ENCODE data around the gene HOXB1. TPM values are rescaled to one million over a fixed set of nuclear protein-coding genes. Genes with fewer than 3 reads are reported as not detected.

The HOXB1 gene
- polyA plus RNA-seq, 1 of the 3 experiments (the other 2 are of a cell fraction) = not detected

GRCh38 chr17:48486557-48486956 lies 44.3 kb downstream of the HOXB1 start (continued):
- TF ChIP-seq ELF1 (IDR thresholded peaks at IDR 0.05) (no peak), SMC3 (IDR thresholded peaks at IDR 0.05; ENCODE audit: low read depth, low read length) (no peak; the same call in 1 of the 2 replicates), FOXJ3 (CRISPR knock-in tag; IDR thresholded peaks at IDR 0.05) (no peak), GABPA (IDR thresholded peaks at IDR 0.05; ENCODE audit: low read depth) (no peak), RAD21 (IDR thresholded peaks at IDR 0.05; ENCODE audit: low read length) (no peak), TAF1 (IDR thresholded peaks at IDR 0.05; ENCODE audit: borderline replicate concordance, low read depth, low read length) (peak; percentile 29; the same call in 1 of the 2 replicates), JUND (IDR thresholded peaks at IDR 0.05) (peak; percentile 39), ZBTB33 (IDR thresholded peaks at IDR 0.05; ENCODE audit: borderline replicate concordance, low read depth) (no peak), CHD2 (IDR thresholded peaks at IDR 0.05; ENCODE audit: low read length, partially characterized antibody) (no peak), FOXM1 (IDR thresholded peaks at IDR 0.05; ENCODE audit: low read depth) (no peak), NFIC (IDR thresholded peaks at IDR 0.05; ENCODE audit: borderline replicate concordance) (peak; percentile 47; the same call in 1 of the 2 replicates), YY1 (IDR thresholded peaks at IDR 0.05; ENCODE audit: low read depth) (0 out of 2 replicates have a peak, but pooled peaks have one; percentile 44), MAX (IDR thresholded peaks at IDR 0.05; ENCODE audit: low read depth) (peak; percentile 64), RFX5 (IDR thresholded peaks at IDR 0.05; ENCODE audit: low read length) (no peak), EZH2phosphoT487 (IDR thresholded peaks at IDR 0.05; ENCODE audit: borderline replicate concordance, low read depth) (no peak)
- TF ChIP-seq, protein P1, sequence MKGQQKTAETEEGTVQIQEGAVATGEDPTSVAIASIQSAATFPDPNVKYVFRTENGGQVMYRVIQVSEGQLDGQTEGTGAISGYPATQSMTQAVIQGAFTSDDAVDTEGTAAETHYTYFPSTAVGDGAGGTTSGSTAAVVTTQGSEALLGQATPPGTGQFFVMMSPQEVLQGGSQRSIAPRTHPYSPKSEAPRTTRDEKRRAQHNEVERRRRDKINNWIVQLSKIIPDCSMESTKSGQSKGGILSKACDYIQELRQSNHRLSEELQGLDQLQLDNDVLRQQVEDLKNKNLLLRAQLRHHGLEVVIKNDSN (IDR thresholded peaks at IDR 0.05; ENCODE audit: borderline replicate concordance, low read depth) = peak; percentile 74; the same call in 1 of the 2 replicates
- TF ChIP-seq, protein P2, sequence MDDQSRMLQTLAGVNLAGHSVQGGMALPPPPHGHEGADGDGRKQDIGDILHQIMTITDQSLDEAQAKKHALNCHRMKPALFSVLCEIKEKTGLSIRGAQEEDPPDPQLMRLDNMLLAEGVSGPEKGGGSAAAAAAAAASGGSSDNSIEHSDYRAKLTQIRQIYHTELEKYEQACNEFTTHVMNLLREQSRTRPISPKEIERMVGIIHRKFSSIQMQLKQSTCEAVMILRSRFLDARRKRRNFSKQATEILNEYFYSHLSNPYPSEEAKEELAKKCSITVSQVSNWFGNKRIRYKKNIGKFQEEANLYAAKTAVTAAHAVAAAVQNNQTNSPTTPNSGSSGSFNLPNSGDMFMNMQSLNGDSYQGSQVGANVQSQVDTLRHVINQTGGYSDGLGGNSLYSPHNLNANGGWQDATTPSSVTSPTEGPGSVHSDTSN (IDR thresholded peaks at IDR 0.05) = peak; percentile 50

- TF ChIP-seq RFX5 (IDR thresholded peaks at IDR 0.05; ENCODE audit: low read length) (no peak), JUND (IDR thresholded peaks at IDR 0.05) (peak; percentile 67), TCF12 (IDR thresholded peaks at IDR 0.05) (peak; percentile 39; the same call in 1 of the 2 replicates), FOSL2 (IDR thresholded peaks at IDR 0.05; ENCODE audit: borderline replicate concordance, low read depth) (peak; percentile 69)
- TF ChIP-seq, protein P2 (IDR thresholded peaks at IDR 0.05) = peak; percentile 50; the same call in 1 of the 2 replicates
- DNase-seq = no peak
- no peaks in the 10 kb centered on the region for H3K36me3 ChIP-seq (replicated peaks in 1 of 2; ENCODE audit: control insufficient read depth in 1 of 2, insufficient read depth in 2 of 2, low read length in 1 of 2)
- H3K4me1 ChIP-seq (ENCODE audit: control insufficient read depth in 1 of 2, insufficient read depth in 2 of 2, low read depth in 1 of 2, low read length in 1 of 2) = peaks cover 0 to 33% of the 10 kb centered on the region in 2 experiments; a peak in 2 of 4 replicates
- WGBS (ENCODE audit: low lambda C conversion rate) = 25% methylated on average over 2 of the region's 2 CpGs
- H3K9ac ChIP-seq = peak overlapping the region; percentile 68; the same call in 1 of the 2 replicates
- H3K27ac ChIP-seq (ENCODE audit: low read depth in 2 of 2, low read length in 1 of 2) = peak overlapping the region in 1 of 2 experiments; percentile 89; a peak in 2 of 4 replicates
- CTCF ChIA-PET = no interaction called here
- no peaks in the 10 kb centered on the region for H3K79me2 ChIP-seq (ENCODE audit: insufficient read depth)
- no peaks in the 10 kb centered on the region for H3K9me3 ChIP-seq
- no peaks in the 10 kb centered on the region for H3K9me2 ChIP-seq
- no peaks in the 10 kb centered on the region for H4K20me1 ChIP-seq (ENCODE audit: insufficient read depth)
- POLR2A ChIA-PET = interaction anchor here (0.6 kb wide), 2 partner anchors 99 to 374 kb away, joined by 3 to 4 read pairs; no protein-coding TSS in a partner anchor
- peaks cover 56% of the 10 kb centered on the region for H3F3A ChIP-seq (replicated peaks; ENCODE audit: insufficient read depth)
- peak overlapping the region; percentile 72; the same call in 1 of the 2 replicates for H3K4me2 ChIP-seq
- H3K27me3 ChIP-seq (ENCODE audit: insufficient read depth) = peaks cover 13% of the 10 kb centered on the region; the same call in 1 of the 2 replicates
- no peak overlapping the region for H3K4me3 ChIP-seq (ENCODE audit: low read depth in 2 of 2, low read length in 1 of 2)
- H2AFZ ChIP-seq (ENCODE audit: low read depth) = peak overlapping the region; percentile 42; the same call in 1 of the 2 replicates
Measured at GRCh38 chr17:48484850-48485249, 46.0 kb downstream of the HOXB1 start.

Measured in SK-N-SH (cell line).